Measurements from ENCODE around the gene GNB2. TPM values are rescaled to one million over a fixed set of nuclear protein-coding genes. Genes with fewer than 3 reads are reported as not detected.
"Not testable (repeated sequence)": the region's sequence is repeated elsewhere in the genome, so short reads cannot be mapped to it uniquely, and the experiment has no call there.

The GNB2 gene
- total RNA-seq, 1 experiment from 2014 or later: 65.0 TPM

- not testable (repeated sequence) for DNase-seq (ENCODE audit: low spot score)
These were observed 11.3 kb upstream of the GNB2 start for GRCh38 chr7:100662194-100662776.

- DNase-seq (ENCODE audit: low spot score): no peak
These were observed 8.3 kb upstream of the GNB2 start for GRCh38 chr7:100665168-100665726.

GRCh38 chr7:100667331-100668068 lies 6.0 kb upstream of the GNB2 start:
- DNase-seq (ENCODE audit: low spot score): no peak

GRCh38 chr7:100668069-100668449 lies 5.5 kb upstream of the GNB2 start:
- no peak for DNase-seq (ENCODE audit: low spot score)

GRCh38 chr7:100669106-100669505 lies 4.4 kb upstream of the GNB2 start:
- not testable (repeated sequence) for DNase-seq (ENCODE audit: low spot score)

GRCh38 chr7:100670074-100670473 lies 3.5 kb upstream of the GNB2 start:
- no peak for DNase-seq (ENCODE audit: low spot score)

GRCh38 chr7:100671353-100672327 lies 1.9 kb upstream of the GNB2 start:
- DNase-seq (ENCODE audit: low spot score): no peak

GRCh38 chr7:100673942-100674410 lies 436 bp downstream of the GNB2 start:
- DNase-seq (ENCODE audit: low spot score): no peak

GRCh38 chr7:100674411-100675104 lies 1.0 kb downstream of the GNB2 start:
- DNase-seq (ENCODE audit: low spot score): no peak

GRCh38 chr7:100675105-100675451 lies 1.5 kb downstream of the GNB2 start:
- no peak for DNase-seq (ENCODE audit: low spot score)

- DNase-seq (ENCODE audit: low spot score): peak; percentile 63
These were observed 2.2 kb downstream of the GNB2 start for GRCh38 chr7:100675581-100676350.

- no peak for DNase-seq (ENCODE audit: low spot score)
These were observed 3.2 kb downstream of the GNB2 start for GRCh38 chr7:100676501-100677306.

GRCh38 chr7:100677308-100678267 lies 4.0 kb downstream of the GNB2 start:
- DNase-seq (ENCODE audit: low spot score): no peak

GRCh38 chr7:100678291-100678984 lies 4.9 kb downstream of the GNB2 start:
- no peak for DNase-seq (ENCODE audit: low spot score)

- DNase-seq (ENCODE audit: low spot score): no peak
These were observed 5.8 kb downstream of the GNB2 start for GRCh38 chr7:100679129-100679926.

- no peak for DNase-seq (ENCODE audit: low spot score)
These were observed 6.5 kb downstream of the GNB2 start for GRCh38 chr7:100679927-100680575.

Data from H4 (cell line).